ENCODE measurements around the gene MXRA8.

MXRA8 gene

DNA sequence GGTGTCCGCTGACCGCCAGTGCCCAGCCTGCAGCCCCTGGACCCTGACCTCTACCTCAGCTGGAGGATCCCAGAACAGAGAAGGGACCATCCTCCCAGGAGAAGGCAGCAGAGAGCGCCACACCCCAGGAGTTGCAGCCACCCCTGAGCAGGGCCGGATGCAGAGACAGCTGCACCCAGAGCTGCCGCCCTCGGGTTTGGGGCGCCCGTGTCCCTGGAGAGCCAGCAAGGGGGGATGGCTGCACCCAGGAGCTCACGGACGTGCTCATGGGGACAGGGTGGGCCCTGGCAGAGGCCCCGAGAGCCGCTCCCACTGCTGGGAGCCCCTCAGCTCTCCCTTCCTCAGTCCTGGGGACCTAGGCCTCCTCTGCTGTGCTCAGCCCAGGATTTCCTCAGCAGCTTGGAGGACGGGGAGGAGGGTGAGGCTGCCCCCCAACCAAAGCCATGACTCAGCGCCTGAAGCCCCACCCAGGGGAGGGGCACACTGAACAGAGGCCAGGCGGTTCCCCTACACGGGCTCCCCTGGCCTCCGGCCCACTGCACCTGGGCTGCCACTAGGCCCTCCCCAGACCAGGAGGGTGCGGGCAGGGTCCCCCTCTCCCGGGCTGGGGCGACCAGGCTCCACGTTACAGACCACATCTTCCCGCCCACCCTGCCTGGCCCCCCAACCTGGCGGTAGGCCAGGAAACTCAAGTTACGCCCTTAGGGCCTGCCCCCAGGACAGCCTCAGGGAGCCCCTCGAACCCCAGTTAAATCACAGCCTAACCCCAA lies 52.9 kb downstream of the MXRA8 start:
- peak overlapping the region; percentile 58 for H3K4me3 ChIP-seq (ENCODE audit: low read depth, low read length)
- DNase-seq (ENCODE audit: low read depth): peak; percentile 89
- TF ChIP-seq, protein P1, sequence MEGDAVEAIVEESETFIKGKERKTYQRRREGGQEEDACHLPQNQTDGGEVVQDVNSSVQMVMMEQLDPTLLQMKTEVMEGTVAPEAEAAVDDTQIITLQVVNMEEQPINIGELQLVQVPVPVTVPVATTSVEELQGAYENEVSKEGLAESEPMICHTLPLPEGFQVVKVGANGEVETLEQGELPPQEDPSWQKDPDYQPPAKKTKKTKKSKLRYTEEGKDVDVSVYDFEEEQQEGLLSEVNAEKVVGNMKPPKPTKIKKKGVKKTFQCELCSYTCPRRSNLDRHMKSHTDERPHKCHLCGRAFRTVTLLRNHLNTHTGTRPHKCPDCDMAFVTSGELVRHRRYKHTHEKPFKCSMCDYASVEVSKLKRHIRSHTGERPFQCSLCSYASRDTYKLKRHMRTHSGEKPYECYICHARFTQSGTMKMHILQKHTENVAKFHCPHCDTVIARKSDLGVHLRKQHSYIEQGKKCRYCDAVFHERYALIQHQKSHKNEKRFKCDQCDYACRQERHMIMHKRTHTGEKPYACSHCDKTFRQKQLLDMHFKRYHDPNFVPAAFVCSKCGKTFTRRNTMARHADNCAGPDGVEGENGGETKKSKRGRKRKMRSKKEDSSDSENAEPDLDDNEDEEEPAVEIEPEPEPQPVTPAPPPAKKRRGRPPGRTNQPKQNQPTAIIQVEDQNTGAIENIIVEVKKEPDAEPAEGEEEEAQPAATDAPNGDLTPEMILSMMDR (IDR thresholded peaks at IDR 0.05; ENCODE audit: low read depth, low read length): peak; percentile 24
- TF ChIP-seq POLR2A (IDR thresholded peaks at IDR 0.05; ENCODE audit: extremely low read depth, insufficient read length): no peak
- TF ChIP-seq, protein P2, sequence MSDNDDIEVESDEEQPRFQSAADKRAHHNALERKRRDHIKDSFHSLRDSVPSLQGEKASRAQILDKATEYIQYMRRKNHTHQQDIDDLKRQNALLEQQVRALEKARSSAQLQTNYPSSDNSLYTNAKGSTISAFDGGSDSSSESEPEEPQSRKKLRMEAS (IDR thresholded peaks at IDR 0.05; ENCODE audit: low read depth, low read length): no peak

DNA sequence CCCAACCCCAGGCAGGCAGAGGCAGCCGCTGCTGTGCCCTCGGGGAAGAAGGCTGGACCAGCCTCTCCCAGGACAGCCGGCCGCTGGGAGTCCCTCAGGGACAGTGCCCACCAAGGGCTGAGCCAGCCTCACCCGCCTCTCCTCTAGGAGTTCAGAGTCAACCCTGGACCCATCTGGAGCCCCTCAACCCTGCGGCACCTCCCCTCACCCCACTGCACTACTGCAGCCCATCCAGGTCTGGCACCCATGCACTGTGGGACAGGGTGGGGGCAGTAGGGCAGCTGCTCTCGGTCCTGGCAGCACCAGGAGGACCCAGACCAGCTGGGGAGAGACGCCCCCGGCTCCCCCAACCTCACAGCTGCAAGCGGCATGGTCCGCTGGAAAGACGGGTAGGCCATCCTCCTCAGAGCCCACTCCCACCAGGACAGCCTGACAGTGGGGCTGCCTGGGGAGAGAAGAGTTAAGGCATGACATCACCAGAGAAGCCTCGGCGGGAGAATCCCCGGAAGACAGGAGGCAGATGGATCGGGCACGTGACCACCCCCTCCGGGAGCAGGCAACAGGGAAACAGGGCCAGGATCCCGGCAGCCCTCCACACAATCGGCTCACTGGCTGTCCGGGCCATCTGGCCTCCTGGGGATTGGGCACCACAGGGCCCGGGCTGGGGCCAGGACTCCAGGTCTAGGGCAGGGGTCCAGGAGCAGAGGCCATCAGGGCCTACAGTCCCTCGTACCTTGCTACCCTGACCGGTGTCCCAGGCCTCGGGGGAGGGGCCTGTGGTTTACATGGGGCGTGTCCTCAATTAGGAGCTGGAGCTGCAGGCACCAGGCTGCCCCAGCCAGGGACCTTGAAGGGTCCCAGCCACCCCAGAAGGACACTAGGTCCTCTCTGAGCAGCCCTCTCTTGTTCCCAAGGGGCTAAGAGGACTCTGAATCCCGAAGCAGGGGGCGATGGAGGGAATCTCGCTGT lies 53.7 kb downstream of the MXRA8 start:
- DNase-seq (ENCODE audit: low read depth): peak; percentile 37
- H3K4me3 ChIP-seq (ENCODE audit: low read depth, low read length): peak overlapping the region; percentile 32
- TF ChIP-seq MYC (IDR thresholded peaks at IDR 0.05; ENCODE audit: low read depth, low read length): no peak
- TF ChIP-seq, protein P2 (IDR thresholded peaks at IDR 0.05; ENCODE audit: low read depth, low read length): no peak
- TF ChIP-seq, protein P1 (IDR thresholded peaks at IDR 0.05; ENCODE audit: low read depth, low read length): no peak
- no peak for TF ChIP-seq POLR2A (IDR thresholded peaks at IDR 0.05; ENCODE audit: extremely low read depth, insufficient read length)

GRCh38 chr1:1303736-1304135 lies 54.6 kb downstream of the MXRA8 start:
- DNase-seq (ENCODE audit: low read depth): no peak
- H3K4me3 ChIP-seq (ENCODE audit: low read depth, low read length): no peak overlapping the region

GRCh38 chr1:1302951-1303509 lies 55.3 kb downstream of the MXRA8 start:
- TF ChIP-seq MYC (IDR thresholded peaks at IDR 0.05; ENCODE audit: low read depth, low read length) (no peak), POLR2A (IDR thresholded peaks at IDR 0.05; ENCODE audit: extremely low read depth, insufficient read length) (no peak)
- TF ChIP-seq, protein P1 (IDR thresholded peaks at IDR 0.05; ENCODE audit: low read depth, low read length): no peak
- TF ChIP-seq, protein P2 (IDR thresholded peaks at IDR 0.05; ENCODE audit: low read depth, low read length): no peak
- no peak for DNase-seq (ENCODE audit: low read depth)
- no peak overlapping the region for H3K4me3 ChIP-seq (ENCODE audit: low read depth, low read length)

More at GRCh38 chr1:1303736-1304135, 54.6 kb downstream of the MXRA8 start:
- TF ChIP-seq POLR2A (IDR thresholded peaks at IDR 0.05; ENCODE audit: extremely low read depth, insufficient read length): no peak
- TF ChIP-seq, protein P1 (IDR thresholded peaks at IDR 0.05; ENCODE audit: low read depth, low read length): no peak
- no peak for TF ChIP-seq MYC (IDR thresholded peaks at IDR 0.05; ENCODE audit: low read depth, low read length)
- TF ChIP-seq, protein P2 (IDR thresholded peaks at IDR 0.05; ENCODE audit: low read depth, low read length): no peak
